ENCODE measurements around the gene POU5F1.
"Not testable (repeated sequence)": the region's sequence is repeated elsewhere in the genome, so short reads cannot be mapped to it uniquely, and the experiment has no call there.

The POU5F1 gene

DNA sequence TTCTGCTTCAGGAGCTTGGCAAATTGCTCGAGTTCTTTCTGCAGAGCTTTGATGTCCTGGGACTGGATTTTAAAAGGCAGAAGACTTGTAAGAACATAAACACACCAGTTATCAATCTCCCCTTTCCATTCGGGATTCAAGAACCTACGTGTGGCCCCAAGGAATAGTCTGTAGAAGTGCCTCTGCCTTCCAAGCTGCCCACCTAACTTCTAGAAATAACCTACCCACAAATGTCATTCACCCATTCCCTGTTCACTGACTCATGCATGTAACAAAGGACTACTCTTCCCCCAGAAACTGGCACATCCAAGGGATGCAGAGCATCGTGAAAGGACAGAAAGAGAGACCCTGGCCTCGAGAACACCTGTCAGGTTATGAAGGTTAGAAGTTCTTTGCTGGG lies 4.5 kb downstream of the POU5F1 start:
- DNase-seq (ENCODE audit: low read depth), result no peak

DNA sequence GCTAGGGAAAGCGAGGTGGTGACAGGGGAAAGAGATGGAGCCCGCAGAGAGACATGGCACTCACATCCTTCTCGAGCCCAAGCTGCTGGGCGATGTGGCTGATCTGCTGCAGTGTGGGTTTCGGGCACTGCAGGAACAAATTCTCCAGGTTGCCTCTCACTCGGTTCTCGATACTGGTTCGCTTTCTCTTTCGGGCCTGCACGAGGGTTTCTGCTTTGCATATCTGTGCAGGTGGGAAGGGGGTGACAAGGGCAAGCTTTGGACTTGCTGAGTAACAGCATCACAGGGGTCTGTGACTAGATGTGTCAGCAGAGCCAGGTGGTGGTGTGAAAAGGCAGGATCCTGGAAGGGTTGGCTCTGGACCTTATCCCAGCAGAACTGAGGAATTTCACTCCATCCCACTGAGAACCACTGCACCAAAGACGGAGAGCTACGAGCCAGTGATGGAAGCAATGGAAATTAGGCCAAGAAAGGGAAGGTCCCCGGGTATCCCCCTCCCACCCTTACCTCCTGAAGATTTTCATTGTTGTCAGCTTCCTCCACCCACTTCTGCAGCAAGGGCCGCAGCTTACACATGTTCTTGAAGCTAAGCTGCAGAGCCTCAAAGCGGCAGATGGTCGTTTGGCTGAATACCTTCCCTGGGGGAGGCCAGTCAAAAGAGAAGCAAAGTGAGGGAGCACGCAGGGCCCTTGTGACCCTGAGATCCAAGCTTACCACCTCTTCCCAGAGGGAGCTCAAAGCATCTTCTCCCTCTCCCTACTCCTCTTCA lies 5.2 kb downstream of the POU5F1 start:
- DNase-seq (ENCODE audit: low read depth), result not testable (repeated sequence)

DNA sequence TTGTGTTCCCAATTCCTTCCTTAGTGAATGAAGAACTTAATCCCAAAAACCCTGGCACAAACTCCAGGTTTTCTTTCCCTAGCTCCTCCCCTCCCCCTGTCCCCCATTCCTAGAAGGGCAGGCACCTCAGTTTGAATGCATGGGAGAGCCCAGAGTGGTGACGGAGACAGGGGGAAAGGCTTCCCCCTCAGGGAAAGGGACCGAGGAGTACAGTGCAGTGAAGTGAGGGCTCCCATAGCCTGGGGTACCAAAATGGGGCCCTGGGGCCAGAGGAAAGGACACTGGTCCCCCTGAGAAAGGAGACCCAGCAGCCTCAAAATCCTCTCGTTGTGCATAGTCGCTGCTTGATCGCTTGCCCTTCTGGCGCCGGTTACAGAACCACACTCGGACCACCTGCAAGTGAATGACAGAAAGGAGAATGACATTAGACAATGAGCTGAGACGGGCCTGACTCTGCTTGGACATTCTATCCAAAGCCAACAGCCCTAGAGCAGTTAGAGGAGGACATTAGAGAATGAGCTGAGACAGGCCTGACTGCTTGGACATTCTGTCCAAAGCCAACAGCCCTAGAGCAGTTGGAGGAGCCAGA lies 5.9 kb downstream of the POU5F1 start:
- not testable (repeated sequence) for DNase-seq (ENCODE audit: low read depth)

DNA sequence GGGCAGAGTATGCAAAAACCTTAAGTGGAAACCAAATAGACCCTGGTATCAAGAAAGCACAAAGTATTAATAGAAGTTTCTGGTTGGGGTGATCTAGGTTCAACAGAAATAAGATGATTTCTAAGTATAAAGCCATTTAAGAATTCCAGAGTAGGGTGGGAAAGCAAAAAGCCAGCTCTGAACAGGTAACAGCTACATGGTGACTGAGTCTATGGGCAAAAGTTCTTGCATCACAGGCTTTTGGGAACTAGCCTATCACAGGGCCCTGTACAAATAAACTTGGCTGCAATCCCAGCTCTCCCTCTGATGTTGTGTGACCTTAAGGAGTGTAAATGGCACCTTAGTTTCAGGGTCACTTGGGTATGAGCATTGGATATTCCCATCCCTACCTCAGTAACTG lies 6.6 kb downstream of the POU5F1 start:
- DNase-seq (ENCODE audit: low read depth), result no peak

DNA sequence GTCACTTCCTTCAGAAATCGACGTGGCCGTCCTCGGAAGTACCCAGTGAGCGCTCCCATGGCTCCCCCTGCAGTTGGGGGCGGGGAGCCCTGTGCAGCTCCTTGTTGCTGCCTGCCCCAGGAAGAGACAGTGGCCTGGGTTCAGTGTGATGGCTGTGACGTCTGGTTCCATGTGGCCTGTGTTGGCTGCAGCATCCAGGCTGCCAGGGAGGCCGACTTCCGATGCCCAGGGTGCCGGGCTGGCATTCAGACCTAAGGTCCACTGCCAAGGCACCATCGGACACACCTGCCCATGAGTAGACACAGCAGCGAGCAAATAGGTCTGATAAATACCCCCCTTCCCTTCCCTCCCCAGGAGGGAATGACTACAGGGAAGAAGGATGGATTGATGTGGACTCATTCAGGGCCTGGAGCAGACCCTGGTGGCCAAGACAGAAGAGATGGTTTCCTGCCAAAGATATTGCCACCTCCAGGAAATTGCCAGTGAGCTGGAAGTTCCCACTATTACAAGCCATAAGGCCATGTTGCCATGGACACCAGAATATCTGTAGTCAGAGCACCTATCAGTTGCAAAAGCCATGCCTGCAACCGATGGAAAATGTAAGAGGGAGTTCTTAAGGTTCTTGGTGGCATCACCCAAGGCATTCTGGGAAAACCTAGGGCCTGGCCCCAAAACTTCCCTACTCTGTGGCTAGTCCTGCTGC lies 7.9 kb downstream of the POU5F1 start:
- DNase-seq (ENCODE audit: low read depth), result no peak

DNA sequence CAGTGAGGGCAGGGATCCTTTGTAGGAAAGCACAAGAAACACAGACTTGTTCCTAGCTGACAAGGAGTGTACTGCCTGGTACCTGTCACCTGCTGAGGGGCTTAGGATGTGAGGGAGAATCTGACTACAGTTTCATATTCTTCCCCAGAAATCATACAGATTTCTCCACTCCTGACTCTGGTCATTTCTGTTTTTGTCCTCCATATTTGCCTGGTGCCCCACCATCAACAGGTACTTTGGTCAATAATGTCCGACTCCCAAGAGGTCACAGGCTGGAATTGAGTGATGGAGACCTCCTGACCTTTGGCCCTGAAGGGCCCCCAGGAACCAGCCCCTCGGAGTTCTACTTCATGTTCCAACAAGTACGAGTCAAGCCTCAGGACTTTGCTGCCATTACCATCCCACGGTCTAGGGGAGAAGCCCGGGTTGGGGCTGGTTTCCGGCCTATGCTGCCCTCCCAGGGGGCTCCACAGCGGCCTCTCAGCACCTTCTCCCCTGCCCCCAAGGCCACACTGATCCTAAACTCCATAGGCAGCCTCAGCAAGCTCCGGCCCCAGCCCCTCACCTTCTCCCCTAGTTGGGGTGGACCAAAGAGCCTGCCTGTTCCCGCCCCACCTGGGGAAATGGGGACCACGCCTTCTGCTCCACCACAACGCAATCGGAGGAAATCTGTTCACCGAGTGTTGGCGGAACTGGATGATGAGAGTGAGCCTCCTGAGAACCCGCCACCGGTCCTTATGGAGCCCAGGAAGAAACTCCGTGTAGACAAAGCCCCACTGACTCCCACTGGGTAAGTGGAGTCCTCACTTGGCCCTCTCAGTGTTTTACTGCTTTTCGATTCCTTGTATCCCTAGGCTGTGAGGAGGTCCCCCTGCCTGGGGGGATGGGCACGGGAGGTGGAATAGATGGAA lies 9.0 kb downstream of the POU5F1 start:
- DNase-seq (ENCODE audit: low read depth), result no peak

DNA sequence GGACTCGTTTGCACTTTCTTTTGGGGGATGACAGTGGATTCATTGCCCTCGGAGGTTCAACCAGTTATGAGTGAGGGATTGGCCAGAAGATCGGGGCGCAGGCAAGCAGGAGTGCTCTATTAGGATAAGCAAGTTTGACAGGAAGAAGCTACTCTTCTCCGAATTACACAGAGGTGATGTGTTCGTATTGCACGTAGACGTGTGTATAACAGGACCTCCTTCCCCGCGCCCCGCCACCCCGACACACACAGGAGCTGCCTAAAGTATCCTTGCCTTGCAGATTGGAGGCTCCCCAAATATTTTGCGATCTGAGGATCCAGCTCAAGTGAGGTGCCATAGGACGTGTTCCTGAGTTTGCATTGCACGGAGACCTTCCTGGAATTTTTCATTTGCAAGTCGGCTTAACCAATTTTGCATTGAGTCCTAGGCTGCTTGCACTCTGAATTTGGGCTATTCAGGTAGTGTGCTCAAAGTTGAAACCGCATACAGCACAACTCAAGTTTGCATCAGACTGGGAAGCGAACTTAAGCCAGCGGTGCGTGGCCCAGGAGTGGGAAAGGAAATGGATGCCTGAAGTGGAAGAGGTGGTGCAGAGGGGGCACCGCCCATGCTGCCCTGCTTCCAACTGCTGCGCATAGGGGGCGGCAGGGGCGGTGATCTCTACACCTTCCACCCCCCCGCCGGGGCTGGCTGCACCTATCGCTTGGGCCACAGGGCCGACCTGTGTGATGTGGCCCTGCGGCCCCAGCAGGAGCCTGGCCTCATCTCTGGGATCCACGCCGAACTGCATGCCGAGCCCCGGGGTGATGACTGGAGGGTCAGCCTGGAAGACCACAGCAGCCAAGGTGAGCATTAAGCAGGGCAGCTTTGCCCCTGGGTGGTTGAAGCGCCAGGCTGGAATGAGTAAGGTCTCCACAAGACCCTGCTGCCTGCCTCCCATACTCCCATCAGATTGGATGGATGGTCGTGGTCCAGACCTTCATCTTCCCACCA lies 11.3 kb downstream of the POU5F1 start:
- no peak for DNase-seq (ENCODE audit: low read depth)

DNA sequence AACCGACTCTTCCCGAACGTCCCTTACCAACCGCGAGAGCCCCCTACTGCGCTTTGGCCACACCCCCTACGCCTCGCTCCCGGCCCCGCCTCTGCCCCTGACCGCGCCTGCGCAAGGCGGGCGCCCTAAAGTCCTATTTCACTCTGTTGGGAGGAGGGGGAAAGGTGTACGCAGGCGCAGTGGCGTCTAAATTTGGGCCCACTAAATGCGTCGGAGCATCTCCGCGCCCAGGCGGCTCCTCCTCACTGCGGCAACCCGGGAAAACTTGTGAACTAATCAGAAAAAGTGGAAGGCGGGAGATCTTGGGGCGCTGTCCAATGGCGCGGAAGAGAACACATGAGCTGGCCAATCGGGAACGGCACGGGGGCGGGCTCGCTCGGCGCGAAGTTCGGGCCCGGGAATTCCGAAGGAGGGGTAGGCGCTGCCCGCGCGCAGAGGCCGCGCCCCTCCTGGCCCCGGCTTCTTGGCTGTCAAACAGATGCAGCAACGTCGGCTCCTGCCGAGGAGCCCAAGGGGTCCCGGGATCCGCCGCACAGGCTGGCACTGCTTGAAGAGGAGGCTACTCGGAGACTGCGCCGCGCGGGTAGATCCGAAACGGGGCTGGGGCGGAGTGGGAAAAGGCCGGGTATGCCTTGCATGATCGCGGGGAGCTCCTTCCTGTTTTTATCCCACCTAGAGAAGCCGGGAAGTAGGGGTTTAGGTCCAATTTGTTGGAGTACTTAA lies 12.2 kb downstream of the POU5F1 start, which contains the start of gene TCF19:
Gene TCF19 (plus strand): TSS at position 450 of the 723 bp plus-strand sequence. CDS start 881 bp downstream, outside the sequence.
- peak; percentile 96 for DNase-seq (ENCODE audit: low read depth)

DNA sequence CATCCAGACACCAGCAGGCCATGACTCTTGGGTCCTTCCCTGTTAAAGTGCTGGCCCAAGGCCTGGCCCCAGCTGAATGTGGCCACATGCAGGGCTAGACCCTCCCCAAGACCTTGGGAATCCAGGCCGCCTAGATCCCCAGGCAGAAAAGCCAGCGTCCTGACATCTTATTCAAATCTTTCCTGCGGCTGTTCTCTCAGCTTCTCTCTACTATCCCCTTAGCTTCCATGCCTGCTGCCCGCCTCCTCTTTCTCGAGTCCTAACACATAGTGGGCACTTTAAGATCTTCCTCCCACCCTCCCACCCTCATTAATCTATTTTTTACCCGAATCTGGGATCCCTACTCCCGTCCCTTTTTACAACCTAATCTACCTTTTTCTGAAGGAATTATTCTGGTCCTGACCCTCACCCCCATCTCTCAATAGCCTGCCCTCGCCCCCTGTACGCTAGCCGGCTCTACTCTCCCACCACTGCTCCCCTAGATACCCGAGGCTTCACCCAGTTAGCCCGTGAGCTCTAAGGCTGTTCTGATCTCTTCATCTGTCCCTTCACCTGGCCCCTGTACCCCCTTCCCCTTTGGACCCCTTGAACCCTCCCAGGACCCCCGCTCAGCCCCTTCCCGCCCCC lies 12.9 kb downstream of the POU5F1 start, which contains the start of gene CCHCR1:
Gene CCHCR1 (minus strand): TSS at position 290 of the 627 bp plus-strand sequence. CDS start 202 bp downstream, at position 88.
- no peak for DNase-seq (ENCODE audit: low read depth)

DNA sequence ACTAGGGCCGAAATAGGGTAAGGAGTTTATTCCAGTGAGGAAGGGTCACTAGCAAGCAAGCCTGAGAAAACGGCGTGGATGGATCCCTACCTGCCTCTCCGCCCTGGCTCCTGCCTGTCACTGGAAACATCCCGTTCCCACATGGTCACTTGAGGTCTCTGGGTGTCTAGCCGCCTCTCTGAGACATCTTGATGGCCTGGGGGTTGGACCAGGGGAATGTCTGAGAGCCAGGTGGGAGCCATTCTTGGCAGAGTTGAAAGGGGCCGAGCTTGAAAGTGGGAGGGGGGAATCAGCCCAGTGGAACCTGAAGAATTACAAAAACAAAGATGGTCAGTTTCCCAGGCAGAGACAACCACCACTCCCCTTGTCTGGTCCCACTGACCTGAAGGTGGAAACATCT lies 13.8 kb downstream of the POU5F1 start:
- DNase-seq (ENCODE audit: low read depth), result no peak

DNA sequence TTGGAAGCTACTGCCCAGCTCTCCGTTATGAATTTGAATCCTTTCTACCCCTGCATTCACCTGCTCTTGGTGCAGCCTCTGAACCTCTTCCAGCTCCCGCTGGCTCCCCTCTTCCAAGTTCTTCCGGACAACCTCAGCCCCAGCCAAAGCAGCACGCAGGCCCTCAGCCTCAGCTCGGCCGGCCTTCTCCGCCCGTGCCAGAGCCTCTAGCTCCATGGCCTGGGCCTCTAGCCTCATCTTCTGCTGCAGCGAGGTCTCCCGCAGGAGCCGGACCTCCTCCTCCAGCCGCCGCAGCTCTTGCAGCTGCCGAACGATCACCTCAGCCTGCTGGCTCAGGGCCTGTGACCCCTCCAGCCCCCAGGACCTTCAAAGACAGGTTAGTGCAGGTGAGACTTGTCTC lies 16.0 kb downstream of the POU5F1 start:
- no peak for DNase-seq (ENCODE audit: low read depth)

DNA sequence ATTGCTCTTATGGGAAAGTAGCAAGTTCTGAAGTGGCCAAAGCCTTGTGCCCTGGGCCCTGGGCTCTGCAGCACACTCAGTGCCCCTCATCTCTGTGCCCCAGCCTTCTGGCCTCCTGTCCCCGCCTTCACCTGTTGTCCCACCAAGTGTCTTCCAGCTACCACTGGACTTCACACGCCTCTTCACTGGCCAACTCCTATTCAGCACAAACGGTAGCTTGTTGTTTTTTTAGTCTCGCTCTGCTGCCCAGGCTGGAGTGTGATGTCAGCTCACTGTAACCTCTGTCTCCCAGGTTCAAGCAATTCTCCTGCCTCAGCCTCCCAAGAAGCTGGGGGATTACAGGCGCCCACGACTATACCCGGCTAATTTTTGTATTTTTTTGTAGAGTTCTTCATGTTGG lies 17.7 kb downstream of the POU5F1 start:
- no peak for DNase-seq (ENCODE audit: low read depth)

DNA sequence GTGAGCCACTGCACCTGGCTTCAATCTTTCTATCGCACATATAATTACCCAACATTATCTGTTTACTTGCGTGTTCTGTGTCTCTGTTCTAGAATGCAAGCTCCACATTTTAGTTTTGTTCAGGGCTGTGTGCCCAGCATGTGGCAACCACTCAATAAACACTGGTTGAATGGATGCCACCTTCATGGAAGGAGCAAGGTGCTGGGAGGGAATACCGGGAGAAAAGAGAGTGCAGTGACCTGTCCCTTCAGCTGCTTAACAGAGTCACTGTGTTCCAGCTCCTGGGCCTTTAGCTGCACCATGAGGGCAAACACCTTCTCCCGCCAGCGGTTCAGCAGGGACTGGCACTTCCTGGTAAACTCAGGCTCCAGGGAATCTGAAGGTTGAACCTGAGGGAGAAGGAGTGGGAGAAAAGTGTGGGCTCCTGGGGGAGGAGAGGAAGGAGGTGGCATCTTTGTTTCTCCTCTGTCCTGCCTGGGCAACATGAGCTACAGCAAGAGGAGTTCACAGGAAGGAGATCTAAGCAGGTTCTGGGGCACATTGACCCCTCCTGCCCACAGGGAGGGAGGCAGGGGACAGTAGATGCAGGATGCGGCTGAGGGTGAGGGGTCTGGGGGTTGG lies 20.5 kb downstream of the POU5F1 start:
- no peak for DNase-seq (ENCODE audit: low read depth)

DNA sequence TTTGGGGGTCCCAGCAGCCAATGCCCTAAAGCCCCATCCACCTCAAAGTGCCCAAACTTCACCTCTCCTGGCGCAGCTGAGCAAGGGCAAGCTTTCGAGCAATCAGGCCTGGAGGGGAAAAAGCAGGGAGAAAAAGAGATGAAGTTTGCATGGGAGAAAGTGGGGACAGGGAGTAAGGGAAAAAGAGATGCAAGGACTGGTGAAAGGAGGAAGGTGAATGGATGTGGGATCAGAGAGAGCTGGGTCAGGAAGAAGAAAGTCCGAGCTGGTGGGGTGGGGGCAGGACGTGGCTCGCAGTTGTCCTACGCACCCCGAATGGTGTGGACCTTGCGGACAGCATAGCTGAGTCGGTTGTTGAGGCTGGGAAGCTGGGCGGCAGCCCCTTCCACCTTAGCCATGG lies 25.1 kb downstream of the POU5F1 start:
- DNase-seq (ENCODE audit: low read depth), result no peak

DNA sequence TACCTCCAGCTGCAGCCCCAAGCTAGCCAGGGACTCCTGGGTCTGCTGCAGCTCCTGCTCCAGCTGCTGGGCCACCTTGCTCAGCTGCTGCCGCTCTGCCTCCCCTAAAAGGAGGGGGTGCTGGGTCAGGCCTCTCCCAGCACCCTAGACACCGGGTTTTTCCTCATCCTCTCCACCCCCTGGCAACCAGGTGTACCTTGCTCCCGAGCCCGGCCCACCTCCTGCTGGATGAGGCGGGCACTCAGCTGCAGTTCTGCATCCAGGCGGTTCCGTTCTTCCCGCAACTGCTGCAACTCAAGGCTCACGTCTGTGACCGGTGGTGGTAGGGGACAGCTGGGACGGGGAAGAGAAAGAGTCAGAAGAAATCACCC lies 25.5 kb downstream of the POU5F1 start:
- no peak for DNase-seq (ENCODE audit: low read depth)

DNA sequence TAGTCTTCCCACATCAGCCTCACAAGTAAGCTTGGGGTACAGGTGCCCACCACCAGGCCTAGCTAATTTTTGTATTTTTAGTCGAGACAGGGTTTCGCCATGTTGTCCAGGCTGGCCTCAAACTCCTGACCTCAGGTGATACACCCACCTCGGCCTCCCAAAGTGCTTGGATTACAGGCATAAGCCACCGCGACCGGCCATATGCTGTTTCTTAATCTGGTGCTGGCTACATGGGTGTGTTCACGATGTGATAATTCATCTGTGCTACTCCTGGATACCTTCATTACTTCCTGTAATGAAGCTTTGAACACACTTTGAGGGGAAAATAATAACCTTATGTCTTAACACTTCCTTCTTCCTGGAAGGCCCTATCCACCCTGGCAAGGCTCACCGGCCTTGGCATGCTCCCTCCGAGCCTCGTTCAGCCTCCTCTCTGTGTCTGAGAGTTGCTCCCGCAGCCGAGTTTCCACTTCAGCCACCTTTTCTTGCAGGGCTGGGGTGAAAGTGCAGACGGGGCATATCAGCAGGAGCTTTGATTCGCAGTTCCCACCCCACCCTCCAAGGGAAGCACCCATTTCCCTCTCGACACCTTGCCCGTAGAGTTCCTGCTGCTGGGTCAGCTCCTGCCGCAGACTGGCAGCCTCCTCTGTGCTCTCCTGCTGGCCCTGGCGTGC lies 26.0 kb downstream of the POU5F1 start:
- DNase-seq (ENCODE audit: low read depth), result no peak

DNA sequence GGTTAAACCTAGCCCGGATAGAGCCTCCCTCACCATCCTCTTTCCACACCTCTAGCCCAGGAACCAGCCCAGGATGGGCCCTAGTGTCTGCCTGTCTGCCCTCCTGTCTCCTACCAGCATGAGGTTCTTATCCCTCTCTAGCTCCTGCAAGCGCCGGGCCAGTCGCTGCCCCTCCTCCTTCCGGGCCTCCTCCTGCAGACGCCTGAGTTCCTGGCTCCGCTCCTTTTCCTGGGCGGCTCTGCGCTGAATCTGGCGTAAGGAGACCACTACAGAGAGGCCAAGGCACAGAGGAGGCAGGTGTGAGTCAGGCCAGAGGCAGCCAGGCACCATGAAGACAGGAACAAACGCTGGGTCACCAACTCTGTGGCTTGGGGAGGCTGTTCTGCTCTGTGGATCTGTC lies 27.3 kb downstream of the POU5F1 start:
- no peak for DNase-seq (ENCODE audit: low read depth)

DNA sequence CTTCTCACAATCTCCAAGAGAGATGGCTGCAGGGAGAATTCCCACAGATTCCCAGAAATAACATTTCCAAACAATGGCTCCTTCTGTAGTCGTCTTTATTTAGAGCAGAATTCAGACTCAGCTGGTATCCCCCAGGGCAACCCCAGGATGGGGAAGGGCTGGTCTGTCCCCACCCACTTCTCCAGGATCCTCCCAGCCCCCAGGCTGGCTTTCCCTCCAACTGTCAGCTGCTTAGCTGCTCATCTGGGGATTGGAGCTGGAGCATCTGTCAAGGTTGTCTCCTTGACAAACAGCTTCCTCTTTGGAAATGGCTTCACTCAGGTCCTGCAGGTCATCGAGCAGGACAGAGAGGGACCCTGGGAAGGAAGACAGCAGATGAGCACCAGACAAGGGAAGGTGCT lies 28.1 kb downstream of the POU5F1 start:
- no peak for DNase-seq (ENCODE audit: low read depth)

DNA sequence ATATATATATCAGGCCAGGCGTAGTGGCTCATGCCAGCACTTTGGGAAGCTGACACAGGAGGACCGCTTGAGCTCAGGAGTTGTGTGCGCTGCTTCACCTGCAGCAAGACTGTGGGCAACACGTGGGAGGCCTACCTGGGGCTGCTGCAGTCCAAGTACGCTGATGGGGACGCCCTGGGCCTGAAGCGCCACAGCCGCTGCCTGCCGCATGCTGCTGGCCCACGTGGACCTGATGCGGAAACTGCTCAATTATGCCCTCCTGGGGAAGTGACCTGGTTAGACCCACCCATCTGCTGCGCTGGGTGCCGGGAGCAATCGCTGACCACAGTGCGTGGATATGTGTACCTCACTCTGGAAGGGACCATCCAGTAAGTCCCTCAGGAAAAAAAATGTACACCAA lies 29.8 kb downstream of the POU5F1 start:
- no peak for DNase-seq (ENCODE audit: low read depth)
